MCF 10A (cell line): ENCODE results near the gene BRSK1. TPM values are rescaled to one million over a fixed set of nuclear protein-coding genes. Genes with fewer than 3 reads are reported as not detected.

Source experiments
- BruUV-seq: library from RNA; stranded (reverse); fragments of 400-500 nt; replicated peaks from 2 replicates; lab custom pipeline; 2021; lab: Mats Ljungman, UMichigan
- CTCF ChIA-PET: fragments of 300-600 bp; sonication (Branson Sonifier 250); formaldehyde crosslinking; extraction: SDS; loops from one replicate; lab custom pipeline; 2021; ENCODE audit warnings: antibody characterized with exemption, inconsistent platforms; lab: Yijun Ruan, JAX
- POLR2A ChIA-PET: fragments of 300-600, 350-650 bp; sonication (Branson Sonifier 250); formaldehyde crosslinking; extraction: SDS; loops from one replicate; lab custom pipeline; 2020; ENCODE audit warnings: antibody characterized with exemption, inconsistent platforms; lab: Yijun Ruan, JAX
- DNase-seq: peaks from one replicate; pipeline ENCODE4 v3.0.0-alpha.2; 2018; ENCODE audit not compliant: unreplicated experiment
- H3K27ac Mint-ChIP-seq: one replicate; pipeline ENCODE4 v1.8.0; 2022; ENCODE audit warnings: mild to moderate bottlenecking, low read depth, mixed read lengths; ENCODE audit not compliant: unreplicated experiment
- H3K27me3 Mint-ChIP-seq: one replicate; pipeline ENCODE4 v1.8.0; 2022; ENCODE audit warnings: mixed read lengths; ENCODE audit not compliant: insufficient read depth, unreplicated experiment
- H3K36me3 Mint-ChIP-seq: one replicate; pipeline ENCODE4 v1.8.0; 2022; ENCODE audit warnings: mild to moderate bottlenecking, moderate library complexity, mixed read lengths; ENCODE audit not compliant: insufficient read depth, unreplicated experiment
- H3K4me1 Mint-ChIP-seq: one replicate; pipeline ENCODE4 v1.8.0; 2022; ENCODE audit warnings: mixed read lengths; ENCODE audit not compliant: insufficient read depth, unreplicated experiment
- H3K4me3 Mint-ChIP-seq: one replicate; pipeline ENCODE4 v1.8.0; 2022; ENCODE audit warnings: mild to moderate bottlenecking, moderate library complexity, mixed read lengths; ENCODE audit not compliant: unreplicated experiment
- H3K9me3 Mint-ChIP-seq: one replicate; pipeline ENCODE4 v1.8.0; 2022; ENCODE audit warnings: mixed read lengths; ENCODE audit not compliant: unreplicated experiment
- CTCF ChIP-seq: fragments of 200-600 bp; IDR thresholded peaks from one replicate; pipeline ENCODE4 v1.8.0; 2022; ENCODE audit warnings: antibody characterized with exemption, mild to moderate bottlenecking; ENCODE audit not compliant: unreplicated experiment
- intact Hi-C: fragments of 100-400 bp; cut with micrococcal nuclease; formaldehyde crosslinking; loops from 2 replicates; pipeline ENCODE4 v1.14.1; 2022
- total RNA-seq: library from RNA; stranded (reverse); gene quantifications from 2 replicates; pipeline ENCODE4 v1.2.3, GENCODE V29; 2022

The BRSK1 gene
- total RNA-seq, 1 experiment from 2014 or later, result 5.1 TPM

DNA sequence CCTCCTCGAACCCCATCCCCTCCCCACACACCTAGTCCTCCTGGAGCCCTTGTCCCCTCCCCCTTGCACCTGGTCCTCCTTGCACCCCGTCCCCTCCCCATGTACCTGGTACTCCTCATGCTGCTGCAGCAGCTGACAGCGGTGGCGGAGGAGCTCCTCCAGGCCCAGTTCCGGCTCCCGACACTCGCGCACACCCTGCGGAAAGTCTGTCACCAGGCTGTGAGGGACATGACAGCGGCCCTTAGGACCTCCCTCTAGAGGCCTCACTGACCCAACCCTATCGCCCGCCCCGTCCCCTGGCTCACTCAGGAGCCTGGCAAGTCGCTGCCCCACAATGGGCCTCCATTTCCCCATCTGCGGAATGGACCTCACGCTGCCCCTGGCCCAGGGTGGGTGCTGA lies 18.6 kb upstream of the BRSK1 start:
- H3K27ac Mint-ChIP-seq, result no peak overlapping the region
- BruUV-seq, result no TSS peak
- CTCF ChIA-PET, result interaction anchor here (1.4 kb wide), 1 partner anchor 36 kb away, joined by 3 read pairs; no protein-coding TSS in a partner anchor
- no peaks in the 10 kb centered on the region for H3K27me3 Mint-ChIP-seq
- no peak for TF ChIP-seq CTCF
- POLR2A ChIA-PET, result no interaction called here
- intact Hi-C loops, result no loop called here
- H3K36me3 Mint-ChIP-seq, result peaks cover 13% of the 10 kb centered on the region
- no peak for DNase-seq
- H3K9me3 Mint-ChIP-seq, result peaks cover 9% of the 10 kb centered on the region
- H3K4me3 Mint-ChIP-seq, result no peak overlapping the region
- no peaks in the 10 kb centered on the region for H3K4me1 Mint-ChIP-seq

DNA sequence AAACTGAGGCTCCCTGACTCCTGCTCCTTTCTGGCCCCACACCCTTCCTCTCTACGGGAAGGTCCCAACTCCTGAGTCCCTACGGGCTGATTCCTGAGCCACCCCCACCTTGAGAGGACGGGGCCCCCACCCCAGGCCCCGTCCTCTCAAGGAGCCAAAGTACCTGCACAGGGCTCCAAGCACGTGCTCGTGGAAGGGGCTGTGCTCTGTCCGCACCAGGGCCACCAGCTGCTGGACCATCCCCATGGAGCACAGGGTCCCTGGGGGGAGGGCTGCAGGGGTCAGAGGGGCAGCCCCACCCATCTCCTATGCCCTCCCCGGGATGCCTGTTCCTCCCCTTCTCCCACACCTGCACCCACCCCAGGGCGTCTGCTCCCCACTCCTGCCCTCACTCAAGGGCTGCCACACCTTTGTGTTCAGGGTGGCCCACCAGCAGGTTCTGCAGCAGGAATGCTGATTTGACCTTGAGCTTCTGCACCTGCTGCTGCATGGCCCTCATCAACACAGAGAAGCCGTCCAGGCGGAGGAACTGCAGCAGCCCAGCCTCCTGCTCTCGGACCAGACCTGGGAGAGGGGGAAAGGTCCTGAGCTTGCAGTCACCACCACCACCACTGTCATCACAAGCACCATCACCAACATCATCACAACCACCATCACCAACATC lies 17.9 kb upstream of the BRSK1 start:
- H3K9me3 Mint-ChIP-seq, result peaks cover 9% of the 10 kb centered on the region
- intact Hi-C loops, result no loop called here

GRCh38 chr19:55266404-55266803 lies 17.4 kb upstream of the BRSK1 start:
- TF ChIP-seq CTCF, result no peak
- POLR2A ChIA-PET, result no interaction called here
- Mint-ChIP-seq H3K27me3 (no peaks in the 10 kb centered on the region), H3K9me3 (peaks cover 9% of the 10 kb centered on the region), H3K27ac (no peak overlapping the region), H3K4me1 (no peaks in the 10 kb centered on the region), H3K4me3 (no peak overlapping the region), H3K36me3 (peaks cover 22% of the 10 kb centered on the region)
- CTCF ChIA-PET, result no interaction called here
- BruUV-seq, result no TSS peak
- no peak for DNase-seq
- intact Hi-C loops, result no loop called here

More for the DNA sequence above, 17.9 kb upstream of the BRSK1 start:
- CTCF ChIA-PET, result no interaction called here
- Mint-ChIP-seq H3K36me3 (peaks cover 17% of the 10 kb centered on the region), H3K4me3 (no peak overlapping the region), H3K27me3 (no peaks in the 10 kb centered on the region), H3K4me1 (no peaks in the 10 kb centered on the region), H3K27ac (no peak overlapping the region)
- DNase-seq, result no peak
- POLR2A ChIA-PET, result no interaction called here
- TF ChIP-seq CTCF, result no peak
- no TSS peak for BruUV-seq

DNA sequence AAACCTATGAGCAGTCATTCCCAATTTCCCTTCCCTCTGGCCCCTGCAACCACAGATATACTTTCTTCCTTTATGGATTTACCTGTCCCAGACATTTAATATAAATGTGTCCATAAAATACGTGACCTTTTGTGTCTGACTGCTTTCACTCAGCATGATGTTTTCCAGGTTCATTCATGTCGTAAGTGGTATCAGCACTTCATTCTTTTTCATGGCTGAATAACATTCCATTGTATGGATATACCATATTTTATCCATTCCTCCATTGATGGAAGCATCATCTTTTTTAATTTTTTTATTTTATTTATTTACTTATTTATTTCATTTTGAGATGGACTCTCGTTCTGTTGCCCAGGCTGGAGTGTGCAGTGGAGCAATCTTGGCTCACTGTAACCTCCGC lies 17.0 kb upstream of the BRSK1 start:
- H3K27me3 Mint-ChIP-seq, result no peaks in the 10 kb centered on the region
- CTCF ChIA-PET, result interaction anchor here (0.6 kb wide), 1 partner anchor 363 kb away, joined by 3 read pairs; no protein-coding TSS in a partner anchor
- no peak overlapping the region for H3K27ac Mint-ChIP-seq
- no peak for DNase-seq
- no TSS peak for BruUV-seq
- no peak for TF ChIP-seq CTCF
- no peak overlapping the region for H3K4me3 Mint-ChIP-seq
- peaks cover 26% of the 10 kb centered on the region for H3K36me3 Mint-ChIP-seq
- POLR2A ChIA-PET, result no interaction called here
- no peaks in the 10 kb centered on the region for H3K4me1 Mint-ChIP-seq
- peaks cover 9% of the 10 kb centered on the region for H3K9me3 Mint-ChIP-seq
- intact Hi-C loops, result no loop called here
